HEK293 (cell line): Measurements from ENCODE around the gene FAM120C.

Experiments
- ZBTB20 ChIP-seq: fragments of 450-650 bp; formaldehyde crosslinking; IDR thresholded peaks from 2 replicates; pipeline ENCODE4 v1.5.1; 2016; ENCODE audit warnings: missing biosample characterization, missing genetic modification characterization
- TF ChIP-seq, protein P1 (sequence below): fragments of 450-650 bp; formaldehyde crosslinking; IDR thresholded peaks from 2 replicates; pipeline ENCODE4 v1.5.1; 2016; ENCODE audit warnings: missing biosample characterization, missing genetic modification characterization
- TF ChIP-seq, protein P2 (sequence below): fragments of 450-650 bp; formaldehyde crosslinking; IDR thresholded peaks from 2 replicates; pipeline ENCODE4 v1.5.1; 2016; ENCODE audit warnings: missing biosample characterization, missing genetic modification characterization

DNA sequence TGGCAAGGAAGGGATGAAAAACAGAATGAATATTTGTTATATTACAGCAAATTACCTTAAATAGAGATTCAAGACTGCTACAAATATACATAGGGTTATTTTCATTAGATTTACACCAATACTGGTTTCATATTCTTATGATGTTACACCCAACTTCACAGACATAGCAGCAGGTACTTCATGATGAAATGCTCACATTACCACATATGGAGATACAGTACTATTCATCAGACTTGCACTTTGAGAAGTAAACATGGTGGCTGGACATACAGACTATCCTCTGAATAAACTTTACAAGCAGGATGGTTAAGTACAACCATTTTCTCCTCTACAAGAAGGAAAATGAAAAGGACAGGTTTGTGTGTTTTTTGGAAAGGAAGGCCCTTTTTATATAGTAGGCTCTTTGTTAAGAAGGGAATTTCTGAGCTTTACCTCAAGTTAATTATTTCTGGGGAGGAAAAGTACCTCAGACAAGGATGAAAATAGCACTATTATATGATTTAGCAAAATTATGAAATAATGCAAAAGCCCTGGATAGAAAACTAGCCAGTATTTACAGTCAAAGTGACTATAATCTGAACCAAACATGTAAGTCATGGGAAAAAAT, 12.0 kb upstream of the FAM120C start:
- TF ChIP-seq, protein P1, sequence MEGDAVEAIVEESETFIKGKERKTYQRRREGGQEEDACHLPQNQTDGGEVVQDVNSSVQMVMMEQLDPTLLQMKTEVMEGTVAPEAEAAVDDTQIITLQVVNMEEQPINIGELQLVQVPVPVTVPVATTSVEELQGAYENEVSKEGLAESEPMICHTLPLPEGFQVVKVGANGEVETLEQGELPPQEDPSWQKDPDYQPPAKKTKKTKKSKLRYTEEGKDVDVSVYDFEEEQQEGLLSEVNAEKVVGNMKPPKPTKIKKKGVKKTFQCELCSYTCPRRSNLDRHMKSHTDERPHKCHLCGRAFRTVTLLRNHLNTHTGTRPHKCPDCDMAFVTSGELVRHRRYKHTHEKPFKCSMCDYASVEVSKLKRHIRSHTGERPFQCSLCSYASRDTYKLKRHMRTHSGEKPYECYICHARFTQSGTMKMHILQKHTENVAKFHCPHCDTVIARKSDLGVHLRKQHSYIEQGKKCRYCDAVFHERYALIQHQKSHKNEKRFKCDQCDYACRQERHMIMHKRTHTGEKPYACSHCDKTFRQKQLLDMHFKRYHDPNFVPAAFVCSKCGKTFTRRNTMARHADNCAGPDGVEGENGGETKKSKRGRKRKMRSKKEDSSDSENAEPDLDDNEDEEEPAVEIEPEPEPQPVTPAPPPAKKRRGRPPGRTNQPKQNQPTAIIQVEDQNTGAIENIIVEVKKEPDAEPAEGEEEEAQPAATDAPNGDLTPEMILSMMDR, result no peak
- no peak for TF ChIP-seq ZBTB20 (tag by site-specific recombination)
- TF ChIP-seq, protein P2, sequence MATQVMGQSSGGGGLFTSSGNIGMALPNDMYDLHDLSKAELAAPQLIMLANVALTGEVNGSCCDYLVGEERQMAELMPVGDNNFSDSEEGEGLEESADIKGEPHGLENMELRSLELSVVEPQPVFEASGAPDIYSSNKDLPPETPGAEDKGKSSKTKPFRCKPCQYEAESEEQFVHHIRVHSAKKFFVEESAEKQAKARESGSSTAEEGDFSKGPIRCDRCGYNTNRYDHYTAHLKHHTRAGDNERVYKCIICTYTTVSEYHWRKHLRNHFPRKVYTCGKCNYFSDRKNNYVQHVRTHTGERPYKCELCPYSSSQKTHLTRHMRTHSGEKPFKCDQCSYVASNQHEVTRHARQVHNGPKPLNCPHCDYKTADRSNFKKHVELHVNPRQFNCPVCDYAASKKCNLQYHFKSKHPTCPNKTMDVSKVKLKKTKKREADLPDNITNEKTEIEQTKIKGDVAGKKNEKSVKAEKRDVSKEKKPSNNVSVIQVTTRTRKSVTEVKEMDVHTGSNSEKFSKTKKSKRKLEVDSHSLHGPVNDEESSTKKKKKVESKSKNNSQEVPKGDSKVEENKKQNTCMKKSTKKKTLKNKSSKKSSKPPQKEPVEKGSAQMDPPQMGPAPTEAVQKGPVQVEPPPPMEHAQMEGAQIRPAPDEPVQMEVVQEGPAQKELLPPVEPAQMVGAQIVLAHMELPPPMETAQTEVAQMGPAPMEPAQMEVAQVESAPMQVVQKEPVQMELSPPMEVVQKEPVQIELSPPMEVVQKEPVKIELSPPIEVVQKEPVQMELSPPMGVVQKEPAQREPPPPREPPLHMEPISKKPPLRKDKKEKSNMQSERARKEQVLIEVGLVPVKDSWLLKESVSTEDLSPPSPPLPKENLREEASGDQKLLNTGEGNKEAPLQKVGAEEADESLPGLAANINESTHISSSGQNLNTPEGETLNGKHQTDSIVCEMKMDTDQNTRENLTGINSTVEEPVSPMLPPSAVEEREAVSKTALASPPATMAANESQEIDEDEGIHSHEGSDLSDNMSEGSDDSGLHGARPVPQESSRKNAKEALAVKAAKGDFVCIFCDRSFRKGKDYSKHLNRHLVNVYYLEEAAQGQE, result no peak
